Hepatocyte (in vitro differentiated cells): ENCODE measurements around the gene THTPA. TPM values are rescaled to one million over a fixed set of nuclear protein-coding genes. Genes with fewer than 3 reads are reported as not detected.
A peak's percentile ranks its signal among the peaks of the same experiment; 100 is the strongest.

Experiments
- DNase-seq: peaks from one replicate; pipeline ENCODE4 v3.0.0-alpha.2; 2016; ENCODE audit warnings: low spot score
- H2AFZ ChIP-seq: fragments of 200-600 bp; sonication (generic); 2 replicates; pipeline ENCODE4 v1.6.0; 2016; ENCODE audit warnings: antibody characterized with exemption, mild to moderate bottlenecking
- H3K27ac ChIP-seq: fragments of 200-600 bp; sonication (generic); 2 replicates; pipeline ENCODE4 v1.5.1; 2016; ENCODE audit warnings: mild to moderate bottlenecking
- H3K27me3 ChIP-seq: fragments of 200-600 bp; sonication (generic); 2 replicates; pipeline ENCODE4 v1.6.1; 2016
- H3K36me3 ChIP-seq: fragments of 200-600 bp; sonication (generic); replicated peaks from 2 replicates; pipeline ENCODE4 v1.5.1; 2016; ENCODE audit warnings: low read depth; ENCODE audit not compliant: insufficient read depth
- H3K4me1 ChIP-seq: fragments of 200-600 bp; sonication (generic); 2 replicates; pipeline ENCODE4 v1.5.1; 2016; ENCODE audit warnings: mild to moderate bottlenecking, moderate library complexity; ENCODE audit not compliant: insufficient read depth
- H3K4me2 ChIP-seq: fragments of 200-600 bp; sonication (generic); 2 replicates; pipeline ENCODE4 v1.6.0; 2016
- H3K4me3 ChIP-seq: fragments of 200-600 bp; sonication (generic); 2 replicates; pipeline ENCODE4 v1.5.1; 2016; ENCODE audit warnings: mild to moderate bottlenecking
- H3K79me2 ChIP-seq: fragments of 200-600 bp; sonication (generic); 2 replicates; pipeline ENCODE4 v1.6.0; 2017; ENCODE audit warnings: mild to moderate bottlenecking
- H3K9me2 ChIP-seq: fragments of 200-600 bp; sonication (generic); replicated peaks from 2 replicates; pipeline ENCODE4 v1.6.0; 2017; ENCODE audit warnings: mild to moderate bottlenecking; ENCODE audit not compliant: insufficient read depth
- H3K9me3 ChIP-seq: fragments of 200-600 bp; sonication (generic); 2 replicates; pipeline ENCODE4 v1.5.1; 2016; ENCODE audit warnings: low read depth, mild to moderate bottlenecking
- H4K20me1 ChIP-seq: fragments of 200-600 bp; sonication (generic); 2 replicates; pipeline ENCODE4 v1.6.0; 2016; ENCODE audit warnings: mild to moderate bottlenecking; ENCODE audit not compliant: insufficient read depth, poor library complexity, severe bottlenecking
- CTCF ChIP-seq: fragments of 200-600 bp; sonication (generic); IDR thresholded peaks from 2 replicates; pipeline ENCODE4 v1.5.1; 2016; ENCODE audit warnings: antibody characterized with exemption, mild to moderate bottlenecking; ENCODE audit not compliant: poor library complexity
- EZH2 ChIP-seq: fragments of 200-600 bp; sonication (generic); IDR thresholded peaks from 2 replicates; pipeline ENCODE4 v1.6.1; 2016; ENCODE audit warnings: antibody characterized with exemption, mild to moderate bottlenecking, borderline replicate concordance
- EZH2phosphoT487 ChIP-seq: fragments of 200-600 bp; sonication (generic); IDR thresholded peaks from one replicate; pipeline ENCODE4 v1.6.1; 2018; ENCODE audit warnings: antibody characterized with exemption, mild to moderate bottlenecking, low read depth, moderate library complexity; ENCODE audit not compliant: unreplicated experiment, severe bottlenecking
- WGBS: methylation state at CpG from one replicate; pipeline ENCODE4 v1.1.6; 2016; ENCODE audit warnings: low lambda C conversion rate; ENCODE audit errors: missing lambda C conversion rate; 5-methylcytosine and 5-hydroxymethylcytosine counted together
- polyA plus RNA-seq: library from polyadenylated mRNA; unstranded; fragments of >200 nt; fragmentation: Nextera tagmentation; extraction: Ambion mirVana; gene quantifications from 2 replicates; pipeline ENCODE4 v1.2.1, GENCODE V29; 2016
- total RNA-seq: library from RNA; depleted of rRNA; stranded (reverse); fragments of >200 nt; gene quantifications from 2 replicates; pipeline ENCODE4 v1.2.3, GENCODE V29; 2014

THTPA gene
- total and polyA plus RNA-seq, 2 experiments from 2014 or later, result 13.5 to 15.5 TPM

GRCh38 chr14:23525611-23526010 is 30.5 kb upstream of the THTPA start:
- Histone ChIP-seq H3K27me3 (no peaks in the 10 kb centered on the region), H2AFZ (no peak overlapping the region), H4K20me1 (no peaks in the 10 kb centered on the region), H3K27ac (no peak overlapping the region), H3K9me3 (no peaks in the 10 kb centered on the region), H3K4me2 (no peak overlapping the region), H3K9me2 (no peaks in the 10 kb centered on the region), H3K79me2 (no peaks in the 10 kb centered on the region), H3K4me3 (no peak overlapping the region), H3K4me1 (no peaks in the 10 kb centered on the region), H3K36me3 (no peaks in the 10 kb centered on the region)
- WGBS, result 94% methylated on average over 7 of the region's 8 CpGs
- DNase-seq, result no peak
- TF ChIP-seq EZH2, result no peak
- no peak for TF ChIP-seq CTCF
- no peak for TF ChIP-seq EZH2phosphoT487

GRCh38 chr14:23528555-23528954 is 27.5 kb upstream of the THTPA start:
- no peaks in the 10 kb centered on the region for H4K20me1 ChIP-seq
- H3K79me2 ChIP-seq, result no peaks in the 10 kb centered on the region
- H3K4me3 ChIP-seq, result no peak overlapping the region
- TF ChIP-seq CTCF (peak; percentile 22), EZH2 (no peak)
- H3K36me3 ChIP-seq, result no peaks in the 10 kb centered on the region
- WGBS, result 81% methylated on average over 1 of the region's 1 CpG
- no peak overlapping the region for H3K27ac ChIP-seq
- H3K4me1 ChIP-seq, result no peaks in the 10 kb centered on the region
- no peak overlapping the region for H3K4me2 ChIP-seq
- no peaks in the 10 kb centered on the region for H3K27me3 ChIP-seq
- H3K9me3 ChIP-seq, result no peaks in the 10 kb centered on the region
- DNase-seq, result no peak
- H3K9me2 ChIP-seq, result no peaks in the 10 kb centered on the region
- H2AFZ ChIP-seq, result no peak overlapping the region

GRCh38 chr14:23529016-23529415 is 27.1 kb upstream of the THTPA start:
- Histone ChIP-seq H3K9me3 (no peaks in the 10 kb centered on the region), H3K4me3 (no peak overlapping the region), H3K4me2 (no peak overlapping the region), H4K20me1 (no peaks in the 10 kb centered on the region), H3K27me3 (no peaks in the 10 kb centered on the region), H3K36me3 (no peaks in the 10 kb centered on the region), H3K9me2 (no peaks in the 10 kb centered on the region), H2AFZ (no peak overlapping the region), H3K4me1 (no peaks in the 10 kb centered on the region), H3K27ac (no peak overlapping the region), H3K79me2 (no peaks in the 10 kb centered on the region)
- 89% methylated on average over 3 of the region's 3 CpGs for WGBS
- no peak for DNase-seq
- TF ChIP-seq EZH2 (no peak), EZH2phosphoT487 (no peak), CTCF (no peak)

- no peaks in the 10 kb centered on the region for H3K4me1 ChIP-seq
- WGBS, result 86% methylated on average over 10 of the region's 10 CpGs
- H3K9me2 ChIP-seq, result no peaks in the 10 kb centered on the region
- H4K20me1 ChIP-seq, result no peaks in the 10 kb centered on the region
- no peak for DNase-seq
- no peaks in the 10 kb centered on the region for H3K27me3 ChIP-seq
- no peaks in the 10 kb centered on the region for H3K36me3 ChIP-seq
- no peak overlapping the region for H2AFZ ChIP-seq
- no peak overlapping the region for H3K4me2 ChIP-seq
- no peak overlapping the region for H3K27ac ChIP-seq
- no peaks in the 10 kb centered on the region for H3K9me3 ChIP-seq
- H3K79me2 ChIP-seq, result no peaks in the 10 kb centered on the region
- H3K4me3 ChIP-seq, result no peak overlapping the region
- TF ChIP-seq EZH2phosphoT487, result no peak
- TF ChIP-seq EZH2, result no peak
- TF ChIP-seq CTCF, result no peak
Observed at GRCh38 chr14:23530375-23531055, 25.6 kb upstream of the THTPA start.
